Measurements from ENCODE around the gene CARHSP1.
"Not testable (repeated sequence)": the region's sequence is repeated elsewhere in the genome, so short reads cannot be mapped to it uniquely, and the experiment has no call there.

CARHSP1 gene

DNA sequence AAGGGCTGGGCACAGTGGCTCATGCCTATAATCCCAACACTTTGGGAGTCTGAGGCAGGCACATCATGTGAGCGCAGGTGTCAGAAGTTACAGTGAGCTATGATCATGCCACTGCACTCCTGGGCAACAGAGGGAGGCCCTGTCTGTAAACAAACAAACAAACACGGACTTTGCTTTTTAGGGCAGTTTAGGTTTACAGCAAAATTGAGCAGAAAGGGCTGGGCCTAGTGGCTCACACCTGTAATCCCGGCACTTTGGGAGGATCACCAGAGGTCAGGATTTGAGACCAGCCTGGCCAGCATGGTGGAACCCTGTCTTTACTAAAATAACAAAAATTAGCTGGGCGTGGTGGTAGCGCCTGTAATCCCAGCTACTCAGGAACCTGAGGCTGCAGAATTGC is 3.3 kb upstream of the CARHSP1 start:
- no peak for DNase-seq (ENCODE audit: low read depth)
- TF ChIP-seq, protein P1, sequence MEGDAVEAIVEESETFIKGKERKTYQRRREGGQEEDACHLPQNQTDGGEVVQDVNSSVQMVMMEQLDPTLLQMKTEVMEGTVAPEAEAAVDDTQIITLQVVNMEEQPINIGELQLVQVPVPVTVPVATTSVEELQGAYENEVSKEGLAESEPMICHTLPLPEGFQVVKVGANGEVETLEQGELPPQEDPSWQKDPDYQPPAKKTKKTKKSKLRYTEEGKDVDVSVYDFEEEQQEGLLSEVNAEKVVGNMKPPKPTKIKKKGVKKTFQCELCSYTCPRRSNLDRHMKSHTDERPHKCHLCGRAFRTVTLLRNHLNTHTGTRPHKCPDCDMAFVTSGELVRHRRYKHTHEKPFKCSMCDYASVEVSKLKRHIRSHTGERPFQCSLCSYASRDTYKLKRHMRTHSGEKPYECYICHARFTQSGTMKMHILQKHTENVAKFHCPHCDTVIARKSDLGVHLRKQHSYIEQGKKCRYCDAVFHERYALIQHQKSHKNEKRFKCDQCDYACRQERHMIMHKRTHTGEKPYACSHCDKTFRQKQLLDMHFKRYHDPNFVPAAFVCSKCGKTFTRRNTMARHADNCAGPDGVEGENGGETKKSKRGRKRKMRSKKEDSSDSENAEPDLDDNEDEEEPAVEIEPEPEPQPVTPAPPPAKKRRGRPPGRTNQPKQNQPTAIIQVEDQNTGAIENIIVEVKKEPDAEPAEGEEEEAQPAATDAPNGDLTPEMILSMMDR (conservative IDR thresholded peaks at IDR 0.05; ENCODE audit: control insufficient read depth, insufficient read depth, low read depth, low read length) = no peak
- no peak overlapping the region for H3K4me3 ChIP-seq (ENCODE audit: control insufficient read depth, low read depth, low read length)

DNA sequence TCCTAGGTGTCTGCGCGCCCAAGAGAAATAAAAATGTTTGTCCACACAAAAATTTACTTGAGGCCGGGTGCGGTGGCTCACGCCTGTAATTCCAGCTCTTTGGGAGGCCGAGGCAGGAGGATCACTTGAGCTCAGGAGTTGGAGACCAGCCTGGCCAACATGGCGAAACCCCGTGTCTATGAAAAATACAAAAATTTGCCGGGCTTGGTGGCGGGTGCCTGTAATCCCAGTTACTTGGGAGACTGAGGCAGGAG is 1.1 kb upstream of the CARHSP1 start:
- H3K4me3 ChIP-seq (ENCODE audit: control insufficient read depth, low read depth, low read length) = not testable (repeated sequence)

DNA sequence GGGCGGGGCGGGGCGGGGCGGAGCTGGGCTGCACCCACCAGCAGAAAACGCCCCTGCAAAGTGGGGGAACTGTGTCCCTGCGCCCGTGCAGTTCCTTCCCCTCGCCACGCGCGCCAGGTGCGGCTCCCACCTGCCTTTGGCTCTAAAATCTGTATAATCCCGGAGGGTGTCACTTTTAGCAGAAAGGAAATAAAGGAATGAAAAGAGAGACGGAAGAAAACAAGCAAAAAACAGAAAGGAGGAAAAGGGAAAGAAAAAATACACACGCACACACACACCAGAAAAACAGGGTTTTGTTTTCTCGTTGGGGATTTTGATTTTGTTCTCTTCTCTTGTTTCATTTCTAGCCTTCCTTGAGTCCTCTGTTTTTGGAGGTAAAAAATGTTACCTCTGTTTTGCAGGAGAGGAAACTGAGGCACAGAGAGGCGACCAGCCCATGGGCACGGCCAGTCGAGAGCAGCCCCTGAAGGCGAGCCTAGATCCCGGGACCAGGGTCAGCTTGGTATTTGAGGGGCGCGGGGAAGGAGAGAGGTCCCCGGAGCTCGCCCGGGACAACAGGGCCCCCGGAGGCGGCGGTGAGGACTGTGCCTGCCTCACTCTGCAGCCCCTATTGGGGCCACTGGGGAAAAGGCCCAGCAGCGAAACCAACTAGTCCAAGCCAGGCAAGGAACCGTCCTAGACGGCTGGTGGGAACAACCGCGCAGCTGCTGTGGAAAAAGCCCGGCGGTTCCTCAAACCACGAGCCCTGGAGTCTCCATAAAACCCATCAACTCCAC is 594 bp upstream of the CARHSP1 start:
- peak overlapping the region; percentile 47 for H3K4me3 ChIP-seq (ENCODE audit: control insufficient read depth, low read depth, low read length)
- TF ChIP-seq, protein P1 (conservative IDR thresholded peaks at IDR 0.05; ENCODE audit: control insufficient read depth, insufficient read depth, low read depth, low read length) = no peak
- DNase-seq (ENCODE audit: low read depth) = no peak

More for the DNA sequence above, 1.1 kb upstream of the CARHSP1 start:
- DNase-seq (ENCODE audit: low read depth) = not testable (repeated sequence)

DNA sequence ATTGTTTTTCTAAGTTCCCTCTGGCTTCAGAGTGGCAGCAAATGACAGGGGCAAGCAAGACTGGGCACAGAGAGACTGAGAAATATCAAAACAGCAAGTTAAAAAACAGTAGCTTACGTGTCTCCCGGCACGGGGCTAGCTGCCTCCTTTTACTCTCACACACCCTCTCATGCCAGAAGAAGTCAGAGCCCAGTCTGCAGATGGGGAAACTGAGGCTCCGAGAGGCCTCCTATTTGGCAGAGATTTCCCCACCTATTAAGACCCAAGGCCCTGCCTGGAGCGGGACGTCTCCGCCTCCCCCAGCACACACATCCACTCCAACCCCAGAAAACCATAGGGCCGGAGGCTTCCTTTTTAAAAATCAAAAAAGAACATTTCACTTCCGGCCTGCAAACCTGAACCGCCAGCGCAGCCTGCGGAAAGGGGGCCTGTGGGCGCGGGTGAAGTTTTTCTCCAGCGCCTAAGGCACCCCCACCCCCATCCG is 832 bp downstream of the CARHSP1 start:
- DNase-seq (ENCODE audit: low read depth) = no peak
- peak overlapping the region; percentile 72 for H3K4me3 ChIP-seq (ENCODE audit: control insufficient read depth, low read depth, low read length)
- TF ChIP-seq, protein P1 (conservative IDR thresholded peaks at IDR 0.05; ENCODE audit: control insufficient read depth, insufficient read depth, low read depth, low read length) = no peak

DNA sequence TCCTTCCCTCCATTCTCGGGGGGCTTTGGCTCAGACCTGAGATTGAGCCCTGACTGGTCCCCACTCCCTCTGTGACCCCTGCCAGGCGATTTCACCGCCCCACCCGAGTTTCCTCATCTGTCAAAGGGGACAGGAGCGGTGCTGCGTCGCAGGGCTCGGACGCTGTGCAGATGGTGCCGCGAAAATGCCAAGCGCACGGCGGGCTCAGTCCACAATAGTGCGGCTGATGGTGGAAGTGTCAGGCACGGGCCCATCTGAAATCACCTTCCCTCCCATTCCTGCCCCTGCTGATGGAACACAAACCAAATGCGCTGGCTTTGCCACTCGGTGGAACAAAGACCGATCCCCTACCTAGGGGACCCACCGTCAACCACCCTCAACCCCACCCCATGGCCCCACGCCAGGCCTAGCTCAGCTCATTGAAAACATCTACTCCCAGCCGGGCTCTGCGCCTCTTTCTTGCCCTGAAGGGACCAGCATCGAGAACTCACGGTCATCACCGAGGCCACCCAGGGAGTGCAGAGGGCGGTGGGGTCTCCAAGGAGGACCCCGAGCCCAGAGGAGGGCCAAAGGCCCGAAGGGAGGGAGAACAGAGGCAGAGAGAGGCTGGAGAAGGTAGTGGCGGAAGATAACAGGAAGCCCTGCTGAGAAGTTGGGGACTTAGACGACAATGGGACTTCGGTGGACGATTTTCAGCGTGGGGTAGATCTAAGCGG is 1.4 kb downstream of the CARHSP1 start:
- DNase-seq (ENCODE audit: low read depth) = no peak
- H3K4me3 ChIP-seq (ENCODE audit: control insufficient read depth, low read depth, low read length) = peak overlapping the region; percentile 72
- TF ChIP-seq, protein P1 (conservative IDR thresholded peaks at IDR 0.05; ENCODE audit: control insufficient read depth, insufficient read depth, low read depth, low read length) = no peak

DNA sequence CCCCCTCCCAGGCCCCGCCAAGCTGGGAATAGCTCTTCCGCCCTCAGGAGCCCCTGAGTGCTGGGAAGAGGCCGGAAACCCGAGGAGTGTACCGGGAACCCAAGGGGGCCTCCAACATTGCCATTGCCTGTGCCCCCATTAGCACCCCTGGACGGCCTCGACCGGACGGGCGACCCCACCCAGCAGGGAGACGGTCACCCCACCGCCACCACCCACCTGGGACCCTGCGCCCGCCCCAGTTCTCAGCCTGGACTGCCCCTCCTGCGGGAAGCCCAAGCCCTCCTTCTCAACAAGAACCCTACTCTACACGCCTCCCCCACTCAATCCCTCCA is 2.0 kb downstream of the CARHSP1 start:
- peak overlapping the region; percentile 72 for H3K4me3 ChIP-seq (ENCODE audit: control insufficient read depth, low read depth, low read length)
- TF ChIP-seq, protein P1 (conservative IDR thresholded peaks at IDR 0.05; ENCODE audit: control insufficient read depth, insufficient read depth, low read depth, low read length) = no peak
- no peak for DNase-seq (ENCODE audit: low read depth)

DNA sequence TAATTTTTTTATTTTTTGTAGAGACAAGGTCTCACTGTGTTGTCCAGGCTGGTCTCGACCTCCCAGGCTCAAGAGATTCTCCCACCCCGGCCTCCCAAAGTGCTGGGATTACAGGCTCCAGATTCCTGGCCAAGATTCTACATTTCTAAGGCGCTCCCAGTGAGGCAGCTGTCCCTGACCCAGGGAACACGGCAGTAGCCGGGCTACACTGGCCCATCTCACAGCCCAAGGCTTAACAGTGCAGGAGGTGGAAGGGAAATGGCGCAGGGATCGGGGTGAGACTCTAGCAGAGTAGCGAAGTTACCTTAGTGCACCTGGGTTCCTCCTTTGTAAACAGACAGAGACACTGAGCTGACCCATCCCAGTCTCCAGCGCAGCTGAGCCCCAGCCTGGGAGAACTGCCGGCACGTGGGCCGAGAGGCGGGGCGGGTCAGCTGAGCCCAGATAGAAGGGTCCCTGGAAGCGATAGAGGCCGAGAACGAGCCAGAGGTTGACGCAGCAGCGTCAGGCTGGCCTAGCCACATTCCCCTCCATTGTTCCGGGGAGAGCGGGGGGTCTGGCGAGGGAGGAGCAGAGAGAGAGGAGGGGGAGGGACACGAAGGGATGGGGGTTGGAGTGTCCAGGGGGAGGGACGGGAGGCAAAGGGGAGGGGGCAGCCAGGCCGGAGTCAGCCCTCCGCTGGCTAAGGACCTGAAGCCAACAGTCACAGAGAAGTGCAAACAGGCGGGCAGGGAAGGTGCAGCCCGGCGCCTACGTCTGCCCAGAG is 2.5 kb downstream of the CARHSP1 start:
- peak; percentile 34 for DNase-seq (ENCODE audit: low read depth)
- peak overlapping the region; percentile 72 for H3K4me3 ChIP-seq (ENCODE audit: control insufficient read depth, low read depth, low read length)
- TF ChIP-seq, protein P1 (conservative IDR thresholded peaks at IDR 0.05; ENCODE audit: control insufficient read depth, insufficient read depth, low read depth, low read length) = no peak
